Mesothelial cell of epicardium (in vitro differentiated cells): ENCODE data around the gene MAP2K6. TPM values are rescaled to one million over a fixed set of nuclear protein-coding genes. Genes with fewer than 3 reads are reported as not detected.

Source experiments
- DNase-seq, 2 experiments: peaks; one replicate each; pipeline ENCODE4 v3.0.0; 2021; ENCODE audit warnings: low spot score in 2 of 2; ENCODE audit not compliant: unreplicated experiment in 2 of 2
- H3K27ac Mint-ChIP-seq: 2 replicates; pipeline ENCODE4 v1.8.0; 2021; ENCODE audit warnings: mixed read lengths
- H3K27me3 Mint-ChIP-seq: 2 replicates; pipeline ENCODE4 v1.8.0; 2021; ENCODE audit warnings: low read depth, mixed read lengths
- H3K36me3 Mint-ChIP-seq: 2 replicates; pipeline ENCODE4 v1.8.0; 2021; ENCODE audit warnings: mixed read lengths
- H3K4me1 Mint-ChIP-seq: 2 replicates; pipeline ENCODE4 v1.8.0; 2021; ENCODE audit warnings: mixed read lengths
- H3K4me3 Mint-ChIP-seq: 2 replicates; pipeline ENCODE4 v1.8.0; 2021; ENCODE audit warnings: mild to moderate bottlenecking, moderate library complexity, mixed read lengths
- H3K9me3 Mint-ChIP-seq: 2 replicates; pipeline ENCODE4 v1.8.0; 2021; ENCODE audit warnings: mixed read lengths
- CTCF ChIP-seq: fragments of 200-600 bp; sonication (generic); IDR thresholded peaks from one replicate; pipeline ENCODE4 v1.5.0; 2021; ENCODE audit warnings: antibody characterized with exemption; ENCODE audit not compliant: unreplicated experiment
- total RNA-seq: library from RNA; stranded (reverse); gene quantifications from 3 replicates; pipeline ENCODE4 v1.2.1, GENCODE V29; 2021

The MAP2K6 gene
- total RNA-seq, 1 donor from 2014 or later, result 21.2 TPM

GRCh38 chr17:69466451-69466850, 52.0 kb downstream of the MAP2K6 start:
- no peak for TF ChIP-seq CTCF
- H3K4me3 Mint-ChIP-seq, result no peak overlapping the region
- DNase-seq, result no peak

GRCh38 chr17:69466905-69467667, 52.6 kb downstream of the MAP2K6 start:
- Mint-ChIP-seq H3K27ac (no peak overlapping the region), H3K9me3 (peaks cover 11% of the 10 kb centered on the region), H3K4me3 (no peak overlapping the region), H3K27me3 (no peaks in the 10 kb centered on the region), H3K36me3 (peaks cover 3% of the 10 kb centered on the region), H3K4me1 (peaks cover 5% of the 10 kb centered on the region)
- DNase-seq, result no peak
- no peak for TF ChIP-seq CTCF

More at GRCh38 chr17:69466451-69466850, 52.0 kb downstream of the MAP2K6 start:
- Mint-ChIP-seq H3K27ac (no peak overlapping the region), H3K4me1 (peaks cover 5% of the 10 kb centered on the region), H3K9me3 (peaks cover 11% of the 10 kb centered on the region), H3K36me3 (peaks cover 3% of the 10 kb centered on the region), H3K27me3 (no peaks in the 10 kb centered on the region)

GRCh38 chr17:69468207-69468606, 53.7 kb downstream of the MAP2K6 start:
- H3K9me3 Mint-ChIP-seq, result peaks cover 11% of the 10 kb centered on the region
- no peak overlapping the region for H3K4me3 Mint-ChIP-seq
- TF ChIP-seq CTCF, result no peak
- no peaks in the 10 kb centered on the region for H3K27me3 Mint-ChIP-seq
- peaks cover 3% of the 10 kb centered on the region for H3K36me3 Mint-ChIP-seq
- no peak for DNase-seq
- H3K27ac Mint-ChIP-seq, result no peak overlapping the region
- peaks cover 5% of the 10 kb centered on the region for H3K4me1 Mint-ChIP-seq

GRCh38 chr17:69470702-69471101, 56.2 kb downstream of the MAP2K6 start:
- no peak for TF ChIP-seq CTCF
- H3K36me3 Mint-ChIP-seq, result peaks cover 3% of the 10 kb centered on the region
- H3K27ac Mint-ChIP-seq, result no peak overlapping the region
- H3K27me3 Mint-ChIP-seq, result no peaks in the 10 kb centered on the region
- no peak for DNase-seq
- peaks cover 13% of the 10 kb centered on the region for H3K4me1 Mint-ChIP-seq
- no peak overlapping the region for H3K4me3 Mint-ChIP-seq
- H3K9me3 Mint-ChIP-seq, result peaks cover 11% of the 10 kb centered on the region

- Mint-ChIP-seq H3K4me1 (peaks cover 13% of the 10 kb centered on the region), H3K27me3 (no peaks in the 10 kb centered on the region), H3K9me3 (peaks cover 8% of the 10 kb centered on the region), H3K27ac (no peak overlapping the region), H3K36me3 (peaks cover under 1% of the 10 kb centered on the region), H3K4me3 (no peak overlapping the region)
- DNase-seq, result no peak
- TF ChIP-seq CTCF, result no peak
Observed at GRCh38 chr17:69471406-69471805, 56.9 kb downstream of the MAP2K6 start.
